IMR-90 (cell line): ENCODE data around the gene VPS11. TPM values are rescaled to one million over a fixed set of nuclear protein-coding genes. Genes with fewer than 3 reads are reported as not detected.

Experiments
- ATAC-seq: fragments of 200-7000 bp; cut with Tn5 transposase; 2 replicates; pipeline ENCODE4 v1.9.1; 2020; ENCODE audit warnings: low read depth, mild to moderate bottlenecking, moderate library complexity
- BruUV-seq: library from RNA; stranded (reverse); fragments of 400-500 nt; replicated peaks from 2 replicates; lab custom pipeline; 2021; lab: Mats Ljungman, UMichigan
- CTCF ChIA-PET: fragments of 300-600 bp; formaldehyde crosslinking; extraction: SDS; loops from one replicate; lab custom pipeline; 2021; ENCODE audit warnings: antibody characterized with exemption; lab: Yijun Ruan, JAX
- POLR2A ChIA-PET: fragments of 300-600 bp; sonication (Branson Sonifier 250); formaldehyde crosslinking; loops from one replicate; lab custom pipeline; 2022; ENCODE audit warnings: antibody characterized with exemption; ENCODE audit not compliant: unreplicated experiment; lab: Charles Lee
- DNase-seq: peaks from one replicate; pipeline ENCODE4 v3.0.0; 2013
- H2AFZ ChIP-seq: replicated peaks from 2 replicates; pipeline ENCODE3; 2013; ENCODE audit warnings: low read length, mild to moderate bottlenecking; ENCODE audit not compliant: poor library complexity
- H2AK5ac ChIP-seq: 2 replicates; pipeline ENCODE4 v1.6.1; 2013; ENCODE audit warnings: low read depth, low read length, inconsistent platforms
- H2AK9ac ChIP-seq: replicated peaks from 2 replicates; pipeline ENCODE3; 2013; ENCODE audit warnings: mild to moderate bottlenecking, low read depth, low read length, moderate library complexity; ENCODE audit not compliant: poor library complexity
- H2BK120ac ChIP-seq: 2 replicates; pipeline ENCODE4 v1.6.1; 2013; ENCODE audit warnings: low read depth, low read length, inconsistent platforms
- H2BK15ac ChIP-seq: 3 replicates; pipeline ENCODE4 v1.6.1; 2013; ENCODE audit warnings: low read depth, low read length, inconsistent platforms
- H2BK20ac ChIP-seq: 2 replicates; pipeline ENCODE4 v1.6.1; 2013; ENCODE audit warnings: low read depth, mild to moderate bottlenecking, inconsistent platforms, low read length, moderate library complexity
- H2BK5ac ChIP-seq: 2 replicates; pipeline ENCODE4 v1.6.1; 2013; ENCODE audit warnings: mild to moderate bottlenecking, low read depth, low read length, inconsistent platforms; ENCODE audit not compliant: poor library complexity, severe bottlenecking
- H3K14ac ChIP-seq: replicated peaks from 2 replicates; pipeline ENCODE4 v1.6.1; 2013; ENCODE audit warnings: low read depth, low read length, inconsistent platforms
- H3K18ac ChIP-seq: 2 replicates; pipeline ENCODE4 v1.6.1; 2013; ENCODE audit warnings: low read depth, low read length, control low read depth
- H3K23ac ChIP-seq: 2 replicates; pipeline ENCODE4 v1.6.1; 2013; ENCODE audit warnings: low read depth, low read length, inconsistent platforms
- H3K27ac ChIP-seq: 2 replicates; pipeline ENCODE4 v1.5.1; 2013; ENCODE audit warnings: mild to moderate bottlenecking, control low read depth, low read length; ENCODE audit not compliant: insufficient read depth
- H3K27me3 ChIP-seq: 2 replicates; pipeline ENCODE4 v1.6.1; 2013; ENCODE audit warnings: low read length; ENCODE audit not compliant: control insufficient read depth, insufficient read depth
- H3K36me3 ChIP-seq: 2 replicates; pipeline ENCODE4 v1.6.1; 2013; ENCODE audit warnings: low read length, mixed read lengths; ENCODE audit not compliant: control insufficient read depth, insufficient read depth
- H3K4ac ChIP-seq: 2 replicates; pipeline ENCODE4 v1.6.1; 2013; ENCODE audit warnings: low read depth, low read length, inconsistent platforms
- H3K4me1 ChIP-seq: 2 replicates; pipeline ENCODE4 v1.6.1; 2013; ENCODE audit warnings: low read length, mixed read lengths; ENCODE audit not compliant: control insufficient read depth, insufficient read depth
- H3K4me2 ChIP-seq: 2 replicates; pipeline ENCODE4 v1.6.1; 2013; ENCODE audit warnings: low read depth, mild to moderate bottlenecking, control low read depth, low read length, moderate library complexity
- H3K4me3 ChIP-seq: 2 replicates; pipeline ENCODE4 v1.5.1; 2013; ENCODE audit warnings: low read depth, mild to moderate bottlenecking, control low read depth, low read length, moderate library complexity; ENCODE audit not compliant: insufficient read depth
- H3K56ac ChIP-seq: 2 replicates; pipeline ENCODE4 v1.6.1; 2013; ENCODE audit warnings: low read length, inconsistent platforms; ENCODE audit not compliant: insufficient read depth; ENCODE audit errors: extremely low read depth
- H3K79me1 ChIP-seq, 2 experiments: 2 replicates each; pipeline ENCODE4 v1.6.1; 2013; ENCODE audit warnings: low read length in 2 of 2, inconsistent platforms in 1 of 2, low read depth in 1 of 2
- H3K9ac ChIP-seq: 2 replicates; pipeline ENCODE4 v1.6.1; 2013; ENCODE audit warnings: low read depth, low read length, control low read depth
- H3K9me1 ChIP-seq: 2 replicates; pipeline ENCODE4 v1.6.1; 2013; ENCODE audit warnings: low read length, inconsistent platforms; ENCODE audit not compliant: insufficient read depth
- H3K9me3 ChIP-seq: 2 replicates; pipeline ENCODE4 v1.6.1; 2013; ENCODE audit warnings: low read length; ENCODE audit not compliant: control insufficient read depth, insufficient read depth
- H4K20me1 ChIP-seq: 2 replicates; pipeline ENCODE4 v1.6.1; 2013; ENCODE audit warnings: low read length, inconsistent platforms; ENCODE audit not compliant: insufficient read depth
- H4K5ac ChIP-seq: 2 replicates; pipeline ENCODE4 v1.6.1; 2013; ENCODE audit warnings: mild to moderate bottlenecking, low read depth, low read length, control low read depth
- H4K8ac ChIP-seq, 2 experiments: 2 replicates each; pipeline ENCODE4 v1.6.1; 2013; ENCODE audit warnings: low read depth in 2 of 2, low read length in 2 of 2, control low read depth in 1 of 2, inconsistent platforms in 1 of 2
- H4K91ac ChIP-seq: 2 replicates; pipeline ENCODE4 v1.6.1; 2013; ENCODE audit warnings: low read depth, low read length, inconsistent platforms; ENCODE audit not compliant: insufficient read depth
- BHLHE40 ChIP-seq: fragments of 150-350 bp; IDR thresholded peaks from 2 replicates; pipeline ENCODE4 v1.6.1; 2016; ENCODE audit warnings: mild to moderate bottlenecking, low read depth, low read length
- CHD1 ChIP-seq: IDR thresholded peaks from 2 replicates; pipeline ENCODE4 v1.6.1; 2012; ENCODE audit warnings: low read depth, low read length, improper control_type of control experiment
- FOS ChIP-seq: fragments of 150-350 bp; IDR thresholded peaks from 2 replicates; pipeline ENCODE4 v1.6.1; 2016; ENCODE audit warnings: low read depth, low read length
- MAFK ChIP-seq: IDR thresholded peaks from 2 replicates; pipeline ENCODE4 v1.6.1; 2012; ENCODE audit warnings: low read depth, low read length, improper control_type of control experiment
- MAZ ChIP-seq: IDR thresholded peaks from 2 replicates; pipeline ENCODE4 v1.6.1; 2012; ENCODE audit warnings: low read depth, mild to moderate bottlenecking, low read length, improper control_type of control experiment, moderate library complexity, borderline replicate concordance
- NFE2L2 ChIP-seq: fragments of 150-350 bp; IDR thresholded peaks from 2 replicates; pipeline ENCODE4 v1.6.1; 2016; ENCODE audit warnings: low read depth, mild to moderate bottlenecking, low read length
- POLR2A ChIP-seq: IDR thresholded peaks from 2 replicates; pipeline ENCODE4 v1.6.1; 2012; ENCODE audit warnings: mild to moderate bottlenecking, low read depth, low read length
- RAD21 ChIP-seq: IDR thresholded peaks from 2 replicates; pipeline ENCODE4 v1.6.1; 2012; ENCODE audit warnings: low read length, improper control_type of control experiment
- RCOR1 ChIP-seq: IDR thresholded peaks from 2 replicates; pipeline ENCODE4 v1.6.1; 2012; ENCODE audit warnings: mild to moderate bottlenecking, low read length, improper control_type of control experiment; ENCODE audit not compliant: insufficient replicate concordance
- SMC3 ChIP-seq: fragments of 150-350 bp; IDR thresholded peaks from 2 replicates; pipeline ENCODE4 v1.6.1; 2016; ENCODE audit warnings: low read depth, mild to moderate bottlenecking, antibody characterized with exemption, low read length, moderate library complexity
- WGBS, 2 experiments: methylation state at CpG; one replicate each; pipeline versions ENCODE4 v1.1.5 to v1.1.7; 2013; ENCODE audit warnings: missing lambda C conversion rate in 2 of 2; ENCODE audit not compliant: insufficient read length in 1 of 2; ENCODE audit errors: extremely low coverage in 2 of 2; 5-methylcytosine and 5-hydroxymethylcytosine counted together
- dilution Hi-C: fragments of 300-500 bp; cut with HindIII; formaldehyde crosslinking; loops from one replicate; pipeline ENCODE4 v1.14.3; 2018; ENCODE audit warnings: low sequenced_read_pairs; ENCODE audit not compliant: unreplicated experiment
- in situ Hi-C: fragments of 300-500 bp; cut with MboI; formaldehyde crosslinking; loops from 3 replicates; pipeline ENCODE4 v1.14.3; 2019; ENCODE audit warnings: low sequenced_read_pairs, inconsistent platforms, mixed read lengths
- intact Hi-C: fragments of 100-400 bp; cut with micrococcal nuclease; formaldehyde crosslinking; loops from 2 replicates; pipeline ENCODE4 v1.10.0; 2022
- polyA plus RNA-seq, 3 experiments: library from polyadenylated mRNA; depleted of rRNA; stranded (reverse); fragments of >200 nt; gene quantifications; 2 replicates each; pipeline ENCODE4 v1.2.3, GENCODE V29; 2012; ENCODE audit warnings: low replicate concordance in 1 of 3
- total RNA-seq: library from RNA; depleted of rRNA; stranded (reverse); fragments of >200 nt; gene quantifications from 2 replicates; pipeline ENCODE4 v1.2.3, GENCODE V29; 2012
- TF ChIP-seq, protein P1 (sequence below): fragments of 150-350 bp; IDR thresholded peaks from 2 replicates; pipeline ENCODE4 v1.6.1; 2017; ENCODE audit warnings: mild to moderate bottlenecking, antibody characterized with exemption, low read length, low read depth
- TF ChIP-seq, protein P2 (sequence below): fragments of 150-350 bp; IDR thresholded peaks from 2 replicates; pipeline ENCODE4 v1.6.1; 2016; ENCODE audit warnings: low read depth, mild to moderate bottlenecking, low read length, moderate library complexity, borderline replicate concordance

Gene VPS11
- total and polyA plus RNA-seq, 2 of the 4 experiments (the other 2 are of a cell fraction) = 19.7 to 30.5 TPM

DNA sequence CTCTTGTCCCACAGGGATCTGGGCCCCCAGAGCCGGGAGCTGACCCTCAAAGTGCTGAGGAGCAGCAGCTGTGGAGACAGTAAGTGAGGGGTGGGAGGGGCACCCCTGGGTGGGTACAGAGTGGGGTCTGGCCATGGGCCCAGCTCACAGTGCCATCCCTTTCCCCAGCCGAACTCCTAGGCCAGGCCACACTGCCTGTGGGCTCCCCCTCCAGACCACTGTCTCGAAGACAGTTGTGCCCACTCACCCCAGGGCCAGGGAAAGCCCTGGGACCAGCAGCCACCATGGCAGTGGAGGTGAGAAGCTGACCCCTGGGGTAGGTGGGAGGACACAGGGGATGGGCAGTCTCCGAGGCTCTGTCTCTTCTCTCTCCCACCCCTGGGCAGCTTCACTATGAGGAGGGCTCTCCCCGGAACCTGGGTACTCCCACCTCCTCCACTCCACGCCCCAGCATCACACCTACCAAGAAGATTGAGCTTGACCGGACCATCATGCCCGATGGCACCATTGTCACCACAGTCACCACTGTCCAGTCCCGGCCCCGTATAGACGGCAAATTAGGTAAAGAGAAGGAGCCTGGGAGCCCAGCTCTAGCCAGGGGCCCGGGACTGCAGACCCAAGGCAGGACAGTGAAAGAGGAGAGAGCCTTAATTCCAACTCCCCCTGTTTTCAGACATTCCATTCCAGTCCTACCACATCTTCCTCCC, 44.8 kb downstream of the VPS11 start:
- in situ Hi-C loops = no loop called here

More for the DNA sequence above, 44.8 kb downstream of the VPS11 start:
- ATAC-seq (no peak), DNase-seq (no peak)
- dilution Hi-C loops = no loop called here
- H4K5ac ChIP-seq = no peak overlapping the region
- H3K18ac ChIP-seq = no peak overlapping the region
- no peak overlapping the region for H2BK20ac ChIP-seq
- H3K4ac ChIP-seq = no peak overlapping the region
- H3K9me3 ChIP-seq = no peaks in the 10 kb centered on the region
- no peak for TF ChIP-seq BHLHE40
- no peak for TF ChIP-seq MAZ
- TF ChIP-seq SMC3 = no peak
- no peak for TF ChIP-seq POLR2A
- TF ChIP-seq MAFK = no peak
- TF ChIP-seq NFE2L2 = no peak
- TF ChIP-seq RAD21 = no peak
- no peak for TF ChIP-seq CHD1
- no peak for TF ChIP-seq RCOR1
- TF ChIP-seq, protein P1, sequence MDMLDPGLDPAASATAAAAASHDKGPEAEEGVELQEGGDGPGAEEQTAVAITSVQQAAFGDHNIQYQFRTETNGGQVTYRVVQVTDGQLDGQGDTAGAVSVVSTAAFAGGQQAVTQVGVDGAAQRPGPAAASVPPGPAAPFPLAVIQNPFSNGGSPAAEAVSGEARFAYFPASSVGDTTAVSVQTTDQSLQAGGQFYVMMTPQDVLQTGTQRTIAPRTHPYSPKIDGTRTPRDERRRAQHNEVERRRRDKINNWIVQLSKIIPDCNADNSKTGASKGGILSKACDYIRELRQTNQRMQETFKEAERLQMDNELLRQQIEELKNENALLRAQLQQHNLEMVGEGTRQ = no peak
- no peak for TF ChIP-seq FOS
- TF ChIP-seq, protein P2, sequence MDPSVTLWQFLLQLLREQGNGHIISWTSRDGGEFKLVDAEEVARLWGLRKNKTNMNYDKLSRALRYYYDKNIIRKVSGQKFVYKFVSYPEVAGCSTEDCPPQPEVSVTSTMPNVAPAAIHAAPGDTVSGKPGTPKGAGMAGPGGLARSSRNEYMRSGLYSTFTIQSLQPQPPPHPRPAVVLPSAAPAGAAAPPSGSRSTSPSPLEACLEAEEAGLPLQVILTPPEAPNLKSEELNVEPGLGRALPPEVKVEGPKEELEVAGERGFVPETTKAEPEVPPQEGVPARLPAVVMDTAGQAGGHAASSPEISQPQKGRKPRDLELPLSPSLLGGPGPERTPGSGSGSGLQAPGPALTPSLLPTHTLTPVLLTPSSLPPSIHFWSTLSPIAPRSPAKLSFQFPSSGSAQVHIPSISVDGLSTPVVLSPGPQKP = no peak
- H3K79me1 ChIP-seq = peaks cover 14 to 31% of the 10 kb centered on the region in 2 experiments; a peak in 3 of 4 replicates
- no peak overlapping the region for H3K23ac ChIP-seq
- no peak overlapping the region for H3K56ac ChIP-seq
- BruUV-seq = no TSS peak
- no peak overlapping the region for H4K91ac ChIP-seq
- WGBS, 2 experiments = 67% methylated on average over 1 of the region's 12 CpGs; no CpG with 5 or more reads in 1 of the 2 experiments
- peaks cover 10% of the 10 kb centered on the region for H3K9me1 ChIP-seq
- no peak overlapping the region for H2AFZ ChIP-seq
- H2BK5ac ChIP-seq = no peak overlapping the region
- ChIA-PET CTCF (no interaction called here), POLR2A (no interaction called here)
- H2AK9ac ChIP-seq = peak overlapping the region; percentile 18
- no peak overlapping the region for H3K9ac ChIP-seq
- no peak overlapping the region for H3K4me3 ChIP-seq
- no peak overlapping the region for H2AK5ac ChIP-seq
- H3K14ac ChIP-seq = no peak overlapping the region
- intact Hi-C loops = no loop called here
- H2BK15ac ChIP-seq = no peak overlapping the region
- H3K27ac ChIP-seq = no peak overlapping the region
- H4K8ac ChIP-seq = no peak overlapping the region
- H2BK120ac ChIP-seq = no peak overlapping the region
- peaks cover 36% of the 10 kb centered on the region for H3K36me3 ChIP-seq
- no peaks in the 10 kb centered on the region for H3K27me3 ChIP-seq
- no peak overlapping the region for H3K4me2 ChIP-seq
- peaks cover 6% of the 10 kb centered on the region; the same call in 1 of the 2 replicates for H3K4me1 ChIP-seq
- H4K20me1 ChIP-seq = peaks cover 4% of the 10 kb centered on the region; the same call in 1 of the 2 replicates
